IPS-18c (cell line): ENCODE data around the gene YKT6.
"Not testable (repeated sequence)": the region's sequence is repeated elsewhere in the genome, so short reads cannot be mapped to it uniquely, and the experiment has no call there.

Source experiments
- H3K4me3 ChIP-seq: 2 replicates; pipeline ENCODE4 v1.7.0; 2013; ENCODE audit warnings: low read depth, mild to moderate bottlenecking, low read length, moderate library complexity; ENCODE audit not compliant: insufficient read depth
- H3K9me3 ChIP-seq: one replicate; pipeline ENCODE4 v1.6.1; 2013; ENCODE audit warnings: mild to moderate bottlenecking, low read length, moderate library complexity; ENCODE audit not compliant: control insufficient read depth, insufficient read depth

YKT6 gene

GRCh38 chr7:44186736-44187135 is 14.0 kb upstream of the YKT6 start:
- Histone ChIP-seq H3K9me3 (no peaks in the 10 kb centered on the region), H3K4me3 (no peak overlapping the region)

- Histone ChIP-seq H3K4me3 (no peak overlapping the region), H3K9me3 (no peaks in the 10 kb centered on the region)
Measured at GRCh38 chr7:44187636-44188416, 13.0 kb upstream of the YKT6 start.

GRCh38 chr7:44188480-44189225 is 12.1 kb upstream of the YKT6 start:
- Histone ChIP-seq H3K9me3 (no peaks in the 10 kb centered on the region), H3K4me3 (no peak overlapping the region)

- no peak within 1 kb of the TSS for H3K4me3 ChIP-seq
- no peaks in the 10 kb centered on the region for H3K9me3 ChIP-seq
Measured at GRCh38 chr7:44189286-44189992, 11.3 kb upstream of the YKT6 start, which contains the start of gene GCK. TSS of gene GCK (minus strand) at chr7:44189439. CDS start at chr7:44188953, 486 bp downstream.

- Histone ChIP-seq H3K9me3 (no peaks in the 10 kb centered on the region), H3K4me3 (no peak overlapping the region)
Measured at GRCh38 chr7:44189993-44190872, 10.5 kb upstream of the YKT6 start.

- H3K9me3 ChIP-seq, result no peaks in the 10 kb centered on the region
- H3K4me3 ChIP-seq, result no peak overlapping the region
Measured at GRCh38 chr7:44191171-44191570, 9.6 kb upstream of the YKT6 start.

GRCh38 chr7:44193011-44193802 is 7.6 kb upstream of the YKT6 start:
- H3K4me3 ChIP-seq, result no peak overlapping the region
- no peaks in the 10 kb centered on the region for H3K9me3 ChIP-seq

DNA sequence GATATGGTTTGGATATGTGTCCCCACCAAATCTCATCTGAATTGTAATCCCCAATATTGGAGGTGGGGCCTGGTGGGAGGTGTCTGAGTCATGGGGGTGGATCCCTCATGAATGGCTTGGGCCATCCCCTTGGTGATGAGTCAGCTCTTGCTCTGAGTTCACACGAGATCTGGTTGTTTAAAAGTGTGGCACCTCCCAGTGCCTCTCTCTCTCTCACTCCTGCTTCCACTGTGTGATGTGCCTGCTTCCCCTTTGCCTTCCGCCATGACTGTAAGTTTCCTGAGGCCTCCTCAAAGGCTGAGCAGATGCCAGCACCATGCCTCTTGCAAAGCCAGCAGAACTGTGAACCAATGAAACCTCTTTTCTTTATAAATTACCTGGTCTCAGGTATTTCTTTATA is 6.7 kb upstream of the YKT6 start:
- Histone ChIP-seq H3K9me3 (no peaks in the 10 kb centered on the region), H3K4me3 (no peak overlapping the region)

DNA sequence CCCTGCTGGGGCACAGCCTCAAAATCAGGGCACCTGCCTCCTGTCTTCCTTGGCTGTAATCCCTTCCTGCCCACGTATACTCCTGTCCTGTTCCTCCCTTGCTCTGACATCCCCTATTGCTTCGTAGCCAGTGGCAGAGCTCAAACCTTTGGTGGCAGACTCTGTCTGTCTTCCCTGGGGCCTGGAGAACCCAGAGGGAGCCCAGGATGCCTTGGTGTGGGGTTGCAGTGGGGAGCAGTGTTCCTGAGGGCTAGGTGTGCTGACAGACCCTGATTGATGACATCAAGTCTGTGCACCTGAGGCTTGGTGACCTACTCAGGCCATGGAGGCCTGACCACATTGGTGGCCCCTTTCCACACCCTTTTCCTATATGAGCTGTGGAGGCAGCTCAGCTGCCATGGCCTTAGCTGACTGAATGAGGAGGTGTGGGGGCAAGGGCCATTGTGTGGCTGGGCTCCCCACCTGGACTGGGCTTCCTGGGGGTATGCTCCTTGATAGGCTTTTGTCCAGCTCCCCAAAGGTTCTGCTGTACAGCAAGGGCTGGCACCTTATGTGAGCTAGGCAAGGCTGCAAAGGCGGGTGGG is 6.1 kb upstream of the YKT6 start:
- Histone ChIP-seq H3K4me3 (no peak overlapping the region; the same call in 1 of the 2 replicates), H3K9me3 (no peaks in the 10 kb centered on the region)

GRCh38 chr7:44195889-44196288 is 4.9 kb upstream of the YKT6 start:
- Histone ChIP-seq H3K9me3 (no peaks in the 10 kb centered on the region), H3K4me3 (no peak overlapping the region)

- Histone ChIP-seq H3K9me3 (no peaks in the 10 kb centered on the region), H3K4me3 (no peak overlapping the region)
Measured at GRCh38 chr7:44196450-44196872, 4.3 kb upstream of the YKT6 start.

GRCh38 chr7:44197474-44197873 is 3.3 kb upstream of the YKT6 start:
- no peak overlapping the region for H3K4me3 ChIP-seq
- H3K9me3 ChIP-seq, result no peaks in the 10 kb centered on the region

DNA sequence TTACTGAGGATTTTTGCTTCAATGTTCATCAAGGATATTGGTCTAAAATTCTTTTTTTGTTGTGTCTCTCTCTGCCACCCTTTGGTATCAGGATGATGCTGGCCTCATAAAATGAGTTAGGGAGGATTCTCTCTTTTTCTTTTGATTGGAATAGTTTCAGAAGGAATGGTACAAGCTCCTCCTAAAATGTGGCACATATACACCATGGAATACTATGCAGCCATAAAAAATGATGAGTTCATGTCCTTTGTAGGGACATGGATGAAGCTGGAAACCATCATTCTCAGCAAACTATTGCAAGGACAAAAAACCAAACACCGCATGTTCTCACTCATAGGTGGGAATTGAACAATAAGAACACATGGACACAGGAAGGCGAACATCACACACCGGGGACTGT is 615 bp upstream of the YKT6 start:
- not testable (repeated sequence) for H3K4me3 ChIP-seq, H3K9me3 ChIP-seq

- H3K9me3 ChIP-seq, result no peaks in the 10 kb centered on the region
- peak overlapping the region; percentile 95 for H3K4me3 ChIP-seq
Measured at GRCh38 chr7:44201813-44202212, 1.0 kb downstream of the YKT6 start.

DNA sequence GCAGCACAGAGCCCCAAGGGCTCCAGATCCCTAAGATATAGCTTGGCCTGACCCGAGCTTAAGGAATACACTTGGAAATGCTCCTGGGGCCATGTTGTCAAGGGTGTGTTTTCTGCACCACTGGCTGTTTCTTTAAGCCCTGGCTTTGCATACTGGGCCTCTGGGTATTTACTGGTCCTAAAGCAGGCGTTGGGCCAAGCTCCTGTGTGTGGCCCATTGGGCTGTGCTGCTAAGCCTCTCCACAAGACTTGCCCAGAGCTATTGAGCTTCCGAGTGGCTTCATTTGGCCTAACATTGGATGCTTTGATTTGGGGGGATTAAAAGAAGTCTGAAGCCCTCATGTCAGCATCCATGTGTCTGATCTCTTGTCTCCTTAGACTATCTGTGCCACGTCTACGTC is 5.2 kb downstream of the YKT6 start:
- H3K4me3 ChIP-seq, result no peak overlapping the region
- H3K9me3 ChIP-seq, result no peaks in the 10 kb centered on the region

- Histone ChIP-seq H3K4me3 (no peak overlapping the region), H3K9me3 (no peaks in the 10 kb centered on the region)
Measured at GRCh38 chr7:44208085-44208484, 7.3 kb downstream of the YKT6 start.
